Effector memory CD8-positive, alpha-beta T cell (primary cell): ENCODE measurements around the gene ZSWIM8.
A peak's percentile ranks its signal among the peaks of the same experiment; 100 is the strongest.

Experiments used
- ATAC-seq: fragments of 150-1000 bp; cut with Tn5 transposase; replicated peaks from 2 replicates; pipeline ENCODE4 v1.10.0; 2021; ENCODE audit warnings: mild to moderate bottlenecking, moderate library complexity
- DNase-seq, 3 experiments: peaks; one replicate each; pipeline ENCODE4 v3.0.0; 2021
- H3K27ac Mint-ChIP-seq, 2 donors: one replicate each; pipeline ENCODE4 v1.8.0; 2022; ENCODE audit warnings: mild to moderate bottlenecking in 2 of 2, mixed read lengths in 2 of 2, moderate library complexity in 2 of 2
- H3K27me3 Mint-ChIP-seq, 2 donors: one replicate each; pipeline ENCODE4 v1.8.0; 2022; ENCODE audit warnings: mixed read lengths in 2 of 2
- H3K36me3 Mint-ChIP-seq: one replicate; pipeline ENCODE4 v1.8.0; 2022; ENCODE audit warnings: mild to moderate bottlenecking, moderate library complexity, mixed read lengths; ENCODE audit not compliant: insufficient read depth
- H3K4me1 Mint-ChIP-seq, 2 donors: one replicate each; pipeline ENCODE4 v1.8.0; 2022; ENCODE audit warnings: low read depth in 2 of 2, mixed read lengths in 2 of 2
- H3K4me3 Mint-ChIP-seq, 2 donors: one replicate each; pipeline ENCODE4 v1.8.0; 2022; ENCODE audit warnings: mild to moderate bottlenecking in 2 of 2, mixed read lengths in 2 of 2, moderate library complexity in 2 of 2
- H3K9me3 Mint-ChIP-seq, 2 donors: one replicate each; pipeline ENCODE4 v1.8.0; 2022; ENCODE audit warnings: mixed read lengths in 2 of 2

The ZSWIM8 gene

DNA sequence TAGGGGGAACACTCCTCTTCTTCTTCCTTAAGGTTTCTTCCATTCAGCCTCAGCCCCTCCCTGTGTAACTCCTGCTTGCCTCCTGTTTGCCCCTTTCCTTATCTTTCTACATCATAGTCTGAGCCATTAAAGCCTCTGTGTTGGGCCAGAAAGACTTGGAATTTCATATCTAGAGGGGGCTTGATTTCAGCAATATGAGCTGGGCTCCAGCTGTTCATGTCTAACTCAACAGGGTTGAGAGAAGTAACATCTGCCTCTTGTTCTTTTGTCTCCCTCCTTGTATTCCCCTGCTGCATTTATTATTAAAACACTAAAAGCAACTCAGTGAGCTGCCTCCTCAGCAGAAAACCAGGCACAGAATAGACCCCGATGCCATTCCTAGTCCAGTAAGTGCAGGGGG, 23.6 kb upstream of the ZSWIM8 start:
- H3K4me3 Mint-ChIP-seq: peak overlapping the region; percentile 53 to 68

DNA sequence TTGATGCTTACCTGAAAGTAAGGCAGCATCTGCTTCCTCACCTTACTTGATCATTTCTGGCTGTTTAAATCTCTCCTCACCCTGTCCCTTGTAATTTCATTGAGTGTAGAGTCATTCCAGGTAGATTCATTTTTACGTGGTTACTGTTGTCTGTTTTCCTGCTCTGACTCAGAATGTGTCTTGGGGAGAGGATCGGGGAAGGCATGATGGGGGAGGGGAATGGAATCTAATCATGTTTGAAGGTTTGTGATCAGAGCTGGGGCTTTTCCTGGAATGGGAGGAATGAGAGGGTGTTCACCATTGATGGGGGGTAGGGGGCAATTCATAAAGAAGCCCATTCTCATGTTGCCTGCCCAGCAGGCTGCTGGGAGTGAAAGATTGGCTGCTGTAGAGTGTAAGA, 22.5 kb upstream of the ZSWIM8 start:
- Mint-ChIP-seq H3K4me1 (peaks cover 56 to 66% of the 10 kb centered on the region in 2 donors), H3K36me3 (peaks cover 89% of the 10 kb centered on the region), H3K9me3 (no peaks in the 10 kb centered on the region), H3K4me3 (peak overlapping the region; percentile 44 to 51), H3K27ac (peak overlapping the region; percentile 71 to 73), H3K27me3 (no peaks in the 10 kb centered on the region)
- DNase-seq: no peak
- ATAC-seq: no peak

More for the DNA sequence above, 23.6 kb upstream of the ZSWIM8 start:
- Mint-ChIP-seq H3K27ac (peak overlapping the region; percentile 73 to 95), H3K36me3 (peaks cover 83% of the 10 kb centered on the region), H3K4me1 (peaks cover 61 to 68% of the 10 kb centered on the region in 2 donors), H3K9me3 (no peaks in the 10 kb centered on the region), H3K27me3 (no peaks in the 10 kb centered on the region)
- ATAC-seq (no peak), DNase-seq (no peak)

DNA sequence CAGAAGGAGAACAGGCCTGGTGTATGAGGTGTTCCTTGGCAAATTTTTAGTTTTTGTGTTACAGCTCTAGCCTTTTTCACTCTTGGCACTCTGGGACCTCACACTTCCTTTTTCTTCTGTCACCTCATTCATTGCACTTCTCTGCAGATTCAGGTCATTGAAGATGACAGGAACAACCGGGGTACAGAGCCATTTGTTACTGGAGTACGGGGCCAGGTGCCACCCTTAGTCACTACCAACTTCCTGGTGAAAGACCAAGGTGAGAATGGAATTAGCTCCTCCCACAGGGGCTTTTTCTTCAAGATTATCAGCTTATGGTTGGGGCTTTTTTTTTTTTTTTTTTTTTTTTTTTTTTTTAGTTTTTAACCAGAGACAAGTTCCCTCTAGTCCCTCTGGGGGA, 22.1 kb upstream of the ZSWIM8 start:
- Mint-ChIP-seq H3K4me1 (peaks cover 52 to 64% of the 10 kb centered on the region in 2 donors), H3K27ac (peak overlapping the region; percentile 71 to 73), H3K9me3 (no peaks in the 10 kb centered on the region), H3K36me3 (peaks cover 94% of the 10 kb centered on the region), H3K27me3 (no peaks in the 10 kb centered on the region), H3K4me3 (peak overlapping the region; percentile 51 to 62)
- DNase-seq: peak in 2 of 3 experiments; percentile 55 to 59
- ATAC-seq: peak; percentile 45

DNA sequence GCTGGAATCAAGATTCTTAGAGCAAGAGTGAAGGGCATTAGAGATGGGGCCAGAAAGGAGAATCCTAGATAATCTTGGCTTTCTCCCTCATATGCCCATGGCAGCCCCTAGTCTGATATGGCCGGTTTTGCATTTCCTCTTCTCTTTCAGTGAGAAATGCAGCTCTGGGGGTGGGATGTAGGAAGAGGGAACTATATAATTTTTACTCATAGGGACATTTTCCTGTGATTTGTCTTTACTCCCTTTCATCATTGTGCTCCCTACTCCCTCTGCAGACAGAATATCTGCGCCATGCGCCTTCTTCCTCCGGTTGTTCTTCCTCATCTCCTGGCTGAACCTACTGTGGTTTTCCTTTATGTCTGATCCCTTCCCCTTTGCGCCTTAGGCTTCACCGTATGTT, 20.3 kb upstream of the ZSWIM8 start:
- no peaks in the 10 kb centered on the region for H3K9me3 Mint-ChIP-seq
- peaks cover 97% of the 10 kb centered on the region for H3K36me3 Mint-ChIP-seq
- DNase-seq (no peak), ATAC-seq (no peak)
- no peak overlapping the region for H3K4me3 Mint-ChIP-seq
- peak overlapping the region; percentile 71 for H3K27ac Mint-ChIP-seq
- no peaks in the 10 kb centered on the region for H3K27me3 Mint-ChIP-seq
- peaks cover 48 to 57% of the 10 kb centered on the region in 2 donors for H3K4me1 Mint-ChIP-seq

DNA sequence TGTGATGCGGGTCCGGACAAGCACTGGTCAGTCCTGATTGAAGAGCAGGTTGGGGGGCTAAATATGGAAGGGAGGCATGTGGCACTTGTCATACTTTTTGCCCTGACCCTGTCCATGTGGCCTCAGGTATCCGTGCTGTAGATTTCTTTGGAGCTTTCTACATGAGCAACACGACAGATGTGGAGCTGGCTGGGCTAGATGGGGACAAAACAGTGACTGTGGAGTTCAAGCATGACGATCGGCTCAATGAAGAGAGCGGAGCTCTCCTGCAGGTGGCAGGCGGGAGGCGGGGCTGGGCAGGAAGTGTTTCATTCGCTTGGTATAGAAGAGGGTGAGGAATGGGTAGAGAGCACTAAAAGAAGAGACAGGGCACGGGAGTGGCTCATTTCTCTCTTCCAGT, 16.5 kb upstream of the ZSWIM8 start:
- H3K4me1 Mint-ChIP-seq: peaks cover 27 to 39% of the 10 kb centered on the region in 2 donors
- DNase-seq: peak; percentile 47 to 55 (median 49)
- H3K4me3 Mint-ChIP-seq: peak overlapping the region; percentile 38 to 44
- no peaks in the 10 kb centered on the region for H3K9me3 Mint-ChIP-seq
- peak; percentile 20 for ATAC-seq
- H3K36me3 Mint-ChIP-seq: peaks cover 92% of the 10 kb centered on the region
- H3K27ac Mint-ChIP-seq: peak overlapping the region in 1 of 2 donors; percentile 66
- no peaks in the 10 kb centered on the region for H3K27me3 Mint-ChIP-seq

DNA sequence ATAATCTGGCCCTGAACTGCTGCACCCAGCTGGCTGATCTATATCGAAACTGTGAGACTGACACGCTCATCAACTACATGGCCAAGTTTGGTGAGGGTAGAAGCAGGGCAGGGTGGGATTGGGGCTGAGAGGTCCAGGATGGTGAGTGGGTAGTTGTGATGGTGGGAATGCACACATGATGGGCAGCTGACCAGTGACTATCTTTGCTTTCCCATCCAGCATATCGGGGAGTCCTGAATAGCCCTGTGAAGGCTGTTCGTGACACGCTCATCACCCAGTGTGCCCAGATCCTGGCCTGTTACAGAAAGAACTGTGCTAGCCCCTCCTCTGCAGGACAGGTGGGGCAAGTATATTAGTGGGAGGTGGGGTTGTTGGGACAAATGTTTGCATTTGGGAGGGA, 16.0 kb upstream of the ZSWIM8 start:
- peaks cover 30 to 39% of the 10 kb centered on the region in 2 donors for H3K4me1 Mint-ChIP-seq
- ATAC-seq: no peak
- H3K36me3 Mint-ChIP-seq: peaks cover 87% of the 10 kb centered on the region
- DNase-seq: no peak
- no peaks in the 10 kb centered on the region for H3K9me3 Mint-ChIP-seq
- H3K27ac Mint-ChIP-seq: peak overlapping the region in 1 of 2 donors; percentile 66
- peak overlapping the region; percentile 38 to 44 for H3K4me3 Mint-ChIP-seq
- H3K27me3 Mint-ChIP-seq: no peaks in the 10 kb centered on the region

DNA sequence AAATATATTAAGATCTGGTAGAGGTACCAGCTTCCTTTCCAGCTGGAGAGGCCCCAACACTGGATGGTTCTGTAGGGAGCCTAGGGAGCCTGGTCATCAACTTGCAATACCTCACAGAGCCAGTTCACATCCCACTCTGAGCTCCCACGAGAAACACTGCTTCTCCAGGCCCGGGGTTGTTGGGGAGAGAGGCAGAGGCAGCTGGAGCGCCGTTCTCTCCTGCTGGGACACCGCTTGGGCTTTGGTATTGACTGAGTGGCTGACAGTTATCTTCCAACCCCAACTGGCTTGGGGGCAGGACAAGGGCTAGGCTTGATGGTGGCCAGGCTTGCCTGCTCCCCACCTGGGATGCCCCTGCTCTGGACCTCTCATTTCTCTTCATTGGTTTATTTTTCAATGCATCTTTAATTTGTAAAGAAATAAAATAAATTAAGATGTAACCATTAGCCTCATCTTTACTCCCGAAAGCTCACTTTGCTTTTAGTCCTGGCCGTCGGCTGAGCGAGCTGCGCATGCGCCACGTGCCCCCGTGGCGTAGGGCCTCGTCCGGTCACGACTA, 13.6 kb upstream of the ZSWIM8 start:
- H3K36me3 Mint-ChIP-seq: peaks cover 88% of the 10 kb centered on the region
- peak; percentile 42 for ATAC-seq
- peak overlapping the region; percentile 80 to 87 for H3K4me3 Mint-ChIP-seq
- peak in 2 of 3 experiments; percentile 72 to 73 for DNase-seq
- no peaks in the 10 kb centered on the region for H3K27me3 Mint-ChIP-seq
- H3K4me1 Mint-ChIP-seq: peaks cover 39 to 47% of the 10 kb centered on the region in 2 donors
- H3K9me3 Mint-ChIP-seq: no peaks in the 10 kb centered on the region
- H3K27ac Mint-ChIP-seq: peak overlapping the region; percentile 91 to 94

DNA sequence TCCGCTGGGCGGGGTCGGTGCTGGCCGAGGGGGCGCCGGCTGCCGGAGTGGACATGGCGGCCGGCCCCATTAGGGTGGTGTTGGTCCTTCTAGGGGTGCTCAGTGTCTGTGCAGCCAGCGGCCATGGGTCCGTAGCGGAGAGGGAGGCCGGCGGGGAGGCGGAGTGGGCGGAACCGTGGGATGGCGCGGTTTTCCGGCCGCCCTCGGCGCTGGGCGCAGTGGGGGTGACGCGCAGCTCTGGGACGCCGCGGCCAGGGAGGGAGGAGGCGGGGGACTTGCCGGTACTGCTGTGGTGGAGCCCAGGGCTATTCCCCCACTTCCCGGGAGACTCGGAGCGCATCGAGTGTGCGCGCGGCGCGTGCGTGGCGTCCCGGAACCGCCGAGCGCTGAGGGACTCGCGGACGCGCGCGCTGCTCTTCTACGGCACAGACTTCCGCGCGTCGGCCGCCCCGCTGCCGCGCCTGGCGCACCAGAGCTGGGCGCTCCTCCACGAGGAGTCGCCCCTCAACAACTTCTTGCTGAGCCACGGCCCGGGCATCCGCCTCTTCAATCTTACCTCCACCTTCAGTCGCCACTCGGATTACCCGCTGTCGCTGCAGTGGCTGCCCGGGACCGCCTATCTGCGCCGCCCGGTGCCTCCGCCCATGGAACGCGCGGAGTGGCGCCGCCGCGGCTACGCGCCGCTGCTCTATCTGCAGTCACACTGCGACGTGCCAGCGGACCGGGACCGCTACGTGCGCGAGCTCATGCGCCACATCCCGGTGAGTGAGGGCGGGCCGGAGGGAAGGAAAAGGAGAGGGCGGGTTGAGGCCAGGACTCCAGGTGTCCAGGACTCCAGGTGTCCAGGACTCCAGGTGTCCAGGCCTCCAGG, 12.9 kb upstream of the ZSWIM8 start:
- peak overlapping the region; percentile 80 to 87 for H3K4me3 Mint-ChIP-seq
- ATAC-seq: peak; percentile 68
- peak overlapping the region; percentile 91 to 94 for H3K27ac Mint-ChIP-seq
- no peaks in the 10 kb centered on the region for H3K27me3 Mint-ChIP-seq
- peaks cover 88% of the 10 kb centered on the region for H3K36me3 Mint-ChIP-seq
- DNase-seq: peak; percentile 73 to 78 (median 78)
- no peaks in the 10 kb centered on the region for H3K9me3 Mint-ChIP-seq
- peaks cover 41 to 50% of the 10 kb centered on the region in 2 donors for H3K4me1 Mint-ChIP-seq

DNA sequence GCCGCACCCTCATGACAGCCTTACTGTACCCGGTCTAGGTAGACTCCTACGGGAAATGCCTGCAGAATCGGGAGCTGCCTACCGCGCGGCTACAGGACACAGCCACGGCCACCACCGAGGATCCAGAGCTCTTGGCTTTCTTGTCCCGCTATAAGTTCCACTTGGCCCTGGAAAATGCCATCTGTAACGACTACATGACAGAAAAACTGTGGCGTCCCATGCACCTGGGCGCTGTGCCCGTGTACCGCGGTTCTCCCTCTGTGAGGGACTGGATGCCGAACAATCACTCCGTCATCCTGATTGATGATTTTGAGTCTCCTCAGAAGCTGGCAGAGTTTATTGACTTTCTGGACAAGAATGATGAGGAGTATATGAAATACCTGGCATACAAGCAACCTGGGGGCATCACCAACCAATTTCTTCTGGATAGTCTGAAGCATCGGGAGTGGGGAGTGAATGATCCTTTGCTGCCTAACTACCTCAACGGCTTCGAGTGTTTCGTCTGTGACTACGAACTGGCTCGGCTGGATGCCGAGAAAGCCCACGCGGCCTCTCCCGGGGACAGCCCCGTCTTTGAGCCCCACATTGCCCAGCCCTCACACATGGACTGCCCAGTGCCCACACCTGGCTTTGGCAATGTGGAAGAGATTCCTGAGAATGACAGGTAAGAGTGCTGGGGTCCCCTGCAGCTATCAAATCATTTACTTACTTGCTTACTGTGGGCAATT, 12.1 kb upstream of the ZSWIM8 start:
- Mint-ChIP-seq H3K9me3 (no peaks in the 10 kb centered on the region), H3K4me3 (peak overlapping the region; percentile 80 to 87), H3K27ac (peak overlapping the region; percentile 91 to 94), H3K36me3 (peaks cover 88% of the 10 kb centered on the region), H3K4me1 (peaks cover 40 to 50% of the 10 kb centered on the region in 2 donors), H3K27me3 (no peaks in the 10 kb centered on the region)
- peak in 1 of 3 experiments; percentile 5 for DNase-seq
- no peak for ATAC-seq

DNA sequence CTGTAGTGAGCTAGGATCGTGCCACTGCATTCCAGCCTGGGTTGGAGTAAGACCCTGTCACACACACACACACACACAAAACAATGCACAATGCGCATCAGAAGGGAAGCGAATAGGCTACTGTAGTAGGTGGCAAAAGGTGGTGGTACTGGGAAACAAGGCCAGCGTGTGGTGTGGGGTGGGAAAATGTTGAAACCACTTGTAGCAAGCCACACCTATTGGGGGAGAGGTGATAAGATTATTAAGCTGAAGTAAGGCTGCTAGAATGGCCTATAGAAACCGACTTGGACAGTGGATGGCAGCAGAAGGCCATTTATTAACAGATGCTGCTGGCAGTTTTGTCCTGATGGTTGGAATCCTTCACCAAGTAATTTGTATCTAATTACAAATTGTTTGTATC, 10.8 kb upstream of the ZSWIM8 start:
- peaks cover 30 to 39% of the 10 kb centered on the region in 2 donors for H3K4me1 Mint-ChIP-seq
- H3K27me3 Mint-ChIP-seq: no peaks in the 10 kb centered on the region
- ATAC-seq (peak; percentile 46), DNase-seq (peak; percentile 44 to 51 (median 49))
- no peaks in the 10 kb centered on the region for H3K9me3 Mint-ChIP-seq
- H3K4me3 Mint-ChIP-seq: peak overlapping the region; percentile 80 to 87
- peak overlapping the region; percentile 91 to 94 for H3K27ac Mint-ChIP-seq
- peaks cover 88% of the 10 kb centered on the region for H3K36me3 Mint-ChIP-seq

DNA sequence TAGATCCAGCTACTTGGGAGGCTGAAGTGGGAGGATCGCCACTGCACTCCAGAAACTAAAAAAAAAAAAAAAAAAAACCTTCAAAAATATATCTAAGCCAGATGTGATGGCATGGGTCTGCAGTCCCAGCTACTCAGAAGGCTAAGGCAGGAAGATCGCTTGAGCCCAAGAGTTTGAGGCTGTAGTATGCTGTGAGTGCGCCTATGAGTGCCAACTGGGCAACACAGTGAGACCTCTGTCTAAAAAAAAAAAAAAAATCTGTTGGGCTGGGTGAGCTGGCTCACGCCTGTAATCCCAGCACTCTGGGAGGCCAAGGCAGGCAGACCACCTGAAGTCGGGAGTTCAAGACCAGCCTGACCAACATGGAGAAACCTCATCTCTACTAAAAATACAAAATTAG, 6.4 kb upstream of the ZSWIM8 start:
- ATAC-seq: no peak
- DNase-seq: no peak
- Mint-ChIP-seq H3K27ac (peak overlapping the region in 1 of 2 donors; percentile 46), H3K27me3 (no peaks in the 10 kb centered on the region), H3K36me3 (peaks cover 65% of the 10 kb centered on the region), H3K4me1 (peaks cover 42 to 56% of the 10 kb centered on the region in 2 donors), H3K9me3 (no peaks in the 10 kb centered on the region), H3K4me3 (no peak overlapping the region)

DNA sequence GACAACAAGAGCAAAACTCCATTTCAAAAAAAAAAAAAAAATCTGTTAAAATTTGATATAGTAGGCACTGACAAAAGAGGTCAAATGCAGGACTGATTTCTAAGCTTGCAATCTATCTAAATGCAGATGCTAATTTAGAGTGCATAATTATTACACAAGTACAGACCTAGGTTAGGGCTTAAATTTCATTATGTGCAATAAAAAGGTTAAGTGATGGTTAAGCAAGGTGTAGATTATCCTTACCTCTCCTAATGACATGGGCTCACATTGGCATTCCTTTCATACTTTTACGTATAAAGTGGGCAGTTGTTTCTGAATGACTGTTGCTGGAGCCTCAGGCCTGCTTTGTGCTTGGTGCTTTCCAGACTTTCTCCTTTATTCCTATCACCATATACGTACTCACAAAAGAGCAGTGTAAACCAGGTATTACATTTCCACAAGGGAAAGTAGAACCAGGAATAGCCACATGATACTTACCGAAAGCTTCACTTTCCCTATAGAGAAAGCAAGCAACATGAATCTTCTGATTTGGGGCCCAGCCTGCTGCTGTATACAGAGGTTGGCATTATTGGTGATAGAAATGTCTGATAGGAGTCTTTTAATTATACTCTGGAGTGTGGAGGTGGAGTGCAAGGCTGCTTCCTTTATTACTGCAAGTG, 5.7 kb upstream of the ZSWIM8 start:
- Mint-ChIP-seq H3K36me3 (peaks cover 66% of the 10 kb centered on the region), H3K4me3 (peak overlapping the region; percentile 93 to 98), H3K27ac (peak overlapping the region; percentile 69 to 96), H3K27me3 (no peaks in the 10 kb centered on the region), H3K9me3 (no peaks in the 10 kb centered on the region), H3K4me1 (peaks cover 39 to 52% of the 10 kb centered on the region in 2 donors)
- DNase-seq: no peak
- no peak for ATAC-seq

DNA sequence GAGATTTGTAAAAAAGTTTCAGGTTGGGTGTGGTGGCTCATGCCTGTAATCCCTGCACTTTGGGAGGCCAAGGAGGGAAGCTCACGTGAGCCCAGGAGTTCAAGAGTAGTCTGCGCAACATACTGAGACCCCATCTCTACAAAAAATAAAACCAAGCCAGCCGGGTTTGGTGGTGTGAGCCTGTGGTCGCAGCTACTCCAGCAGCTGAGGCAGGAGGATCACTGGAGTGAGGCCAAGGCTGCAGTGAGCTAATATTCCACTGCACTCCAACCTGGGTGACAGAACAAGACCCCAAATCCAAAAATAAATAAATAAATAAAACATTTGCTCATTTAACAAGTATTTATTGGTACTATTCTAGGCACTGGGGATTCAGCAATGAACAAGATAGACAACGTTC, 5.1 kb upstream of the ZSWIM8 start:
- ATAC-seq (no peak), DNase-seq (no peak)
- Mint-ChIP-seq H3K4me3 (peak overlapping the region; percentile 93 to 98), H3K27me3 (no peaks in the 10 kb centered on the region), H3K27ac (peak overlapping the region; percentile 69 to 96), H3K4me1 (peaks cover 40 to 49% of the 10 kb centered on the region in 2 donors), H3K9me3 (no peaks in the 10 kb centered on the region), H3K36me3 (peaks cover 65% of the 10 kb centered on the region)
